Tibial nerve (tissue), 4 donors: Measurements from ENCODE around the gene PLEKHA6.

ENCODE experiments used
- CTCF ChIP-seq, 5 experiments: fragments of 200-600 bp in 3 of 5; fragments of 450-650 bp in 2 of 5; sonication (generic) in 3 of 5; IDR thresholded peaks; one replicate each; pipeline ENCODE4 v1.5.1; 2016 to 2019; ENCODE audit warnings: antibody characterized with exemption in 5 of 5, mild to moderate bottlenecking in 3 of 5, moderate library complexity in 2 of 5
- EP300 ChIP-seq, 2 donors: sonication (generic); formaldehyde crosslinking; IDR thresholded peaks; one replicate each; pipeline ENCODE4 v1.6.1; 2017; ENCODE audit warnings: antibody characterized with exemption in 2 of 2, mild to moderate bottlenecking in 1 of 2
- POLR2A ChIP-seq, 2 donors: fragments of 450-650 bp; IDR thresholded peaks; one replicate each; pipeline ENCODE4 v1.6.1; 2017; ENCODE audit warnings: antibody characterized with exemption in 2 of 2, mild to moderate bottlenecking in 2 of 2, moderate library complexity in 2 of 2

- no peak for TF ChIP-seq CTCF (IDR thresholded peaks at IDR 0.05)
- no peak for TF ChIP-seq POLR2A (IDR thresholded peaks at IDR 0.05)
- TF ChIP-seq EP300 (IDR thresholded peaks at IDR 0.05): no peak
These were observed 70.4 kb downstream of the PLEKHA6 start for GRCh38 chr1:204289280-204289679.
